IPS-NIHi11 (cell line): Measurements from ENCODE around the gene TMPRSS11F.

ENCODE experiments used
- DNase-seq: peaks from one replicate; pipeline ENCODE4 v3.0.0; 2012; ENCODE audit warnings: mixed read lengths, low spot score

Gene TMPRSS11F

GRCh38 chr4:68077301-68077700 is 52.4 kb downstream of the TMPRSS11F start:
- no peak for DNase-seq

- DNase-seq = no peak
Observed at GRCh38 chr4:68076194-68076593, 53.5 kb downstream of the TMPRSS11F start.

- no peak for DNase-seq
Observed at GRCh38 chr4:68074397-68074796, 55.3 kb downstream of the TMPRSS11F start.

- no peak for DNase-seq
Observed at GRCh38 chr4:68070302-68070701, 59.4 kb downstream of the TMPRSS11F start.

GRCh38 chr4:68062501-68062900 is 67.2 kb downstream of the TMPRSS11F start:
- DNase-seq = no peak

DNA sequence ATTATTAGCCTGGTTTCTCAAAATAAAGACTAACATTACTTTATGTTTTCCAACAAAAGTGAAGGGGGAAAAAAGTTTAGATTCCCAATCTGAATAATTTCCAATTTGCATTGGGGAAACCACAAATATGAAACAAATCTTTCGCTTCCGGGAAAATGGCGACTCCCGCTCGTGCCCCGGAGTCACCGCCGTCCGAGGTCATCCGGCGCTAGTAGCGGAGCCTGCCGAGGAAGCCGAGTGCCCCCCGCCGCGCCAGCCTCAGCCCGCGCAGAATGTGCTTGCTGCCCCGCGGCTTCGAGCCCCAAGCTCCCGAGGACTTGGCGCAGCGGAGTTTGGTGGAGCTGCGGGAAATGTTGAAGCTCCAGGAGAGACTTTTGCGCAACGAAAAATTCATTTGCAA is 91.4 kb downstream of the TMPRSS11F start:
- no peak for DNase-seq

DNA sequence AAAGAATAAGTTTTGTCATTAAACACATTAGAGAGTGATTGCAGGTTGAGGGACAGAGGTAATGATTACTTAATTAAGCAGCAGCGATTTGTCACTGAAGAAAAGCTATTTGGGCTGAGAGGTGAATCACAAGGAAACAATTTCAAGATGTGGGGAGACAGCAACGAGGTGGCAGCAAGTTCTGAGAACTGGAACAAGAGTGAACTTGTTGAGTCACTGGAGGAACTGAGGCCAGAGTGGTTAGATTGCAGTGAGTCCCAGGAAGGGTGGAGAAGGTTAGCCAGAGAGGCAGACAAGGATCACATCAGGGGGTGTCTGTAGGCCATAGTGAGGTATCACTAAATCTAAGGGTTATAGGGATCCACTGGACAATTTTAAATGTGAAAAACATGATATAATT is 108.5 kb downstream of the TMPRSS11F start:
- no peak for DNase-seq

- DNase-seq = no peak
Observed at GRCh38 chr4:68011684-68012083, 118.0 kb downstream of the TMPRSS11F start.
